Stimulated activated CD8-positive, alpha-beta memory T cell treated with anti-CD3 and anti-CD28 coated beads, Interleukin-7, amount 100 ng/mL, for 48 hours (primary cell): ENCODE results near the gene COBLL1.

Source experiments
- DNase-seq, 2 donors: peaks; one replicate each; pipeline ENCODE4 v3.0.0-alpha.2; 2020; ENCODE audit warnings: low read depth in 1 of 2; ENCODE audit errors: extremely low read depth in 1 of 2

COBLL1 gene

DNA sequence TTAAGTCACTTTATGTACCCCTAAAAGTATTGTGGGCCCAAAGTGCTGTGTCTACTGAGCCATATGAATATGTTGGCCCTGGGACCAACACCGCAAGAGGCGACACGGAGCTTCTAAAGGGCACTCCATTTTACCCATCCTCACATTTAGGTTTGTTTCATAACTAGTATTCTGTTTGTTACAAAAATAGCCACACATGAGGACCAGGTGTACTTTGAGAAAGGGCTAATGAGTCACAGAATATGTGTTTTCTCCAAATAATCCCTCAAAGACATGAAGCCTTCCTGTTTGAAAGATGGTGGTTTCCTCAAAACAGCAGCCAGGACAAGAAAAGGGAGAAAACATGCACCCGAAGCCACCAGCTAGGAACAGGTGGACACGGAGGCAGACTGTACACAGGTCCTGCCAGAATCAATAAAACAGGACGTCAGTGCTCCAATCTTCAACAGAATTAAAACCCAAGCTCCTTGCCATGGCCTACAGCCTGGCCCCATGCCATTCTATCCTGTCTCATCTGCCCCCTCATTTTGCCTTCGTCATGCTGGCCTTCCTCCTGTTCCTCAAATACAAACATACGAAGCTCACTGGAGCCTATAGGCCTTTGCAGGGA lies 198.6 kb downstream of the COBLL1 start:
- DNase-seq = no peak

DNA sequence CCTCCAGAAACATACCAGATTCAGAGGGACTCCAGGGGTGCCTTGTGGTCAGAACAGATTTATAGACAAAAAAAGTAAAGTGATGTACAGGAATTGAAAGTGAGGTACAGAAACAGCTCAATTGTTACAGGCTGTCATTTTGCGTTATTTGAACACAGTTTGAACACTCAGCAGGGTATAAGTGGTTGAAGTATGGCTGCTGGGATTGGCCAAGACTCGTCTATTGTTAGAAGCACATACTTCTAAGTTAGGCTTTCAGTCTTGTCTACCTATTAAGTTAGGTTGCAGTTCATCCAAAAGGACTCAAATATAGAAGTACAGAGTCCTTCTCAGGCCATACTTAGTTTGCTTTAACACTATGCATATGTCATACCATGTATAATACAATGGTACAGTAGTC lies 199.4 kb downstream of the COBLL1 start:
- DNase-seq = no peak
